Activated CD4-positive, alpha-beta T cell treated with anti-CD3 and anti-CD28 coated beads for 1 hour (primary cell): ENCODE measurements around the gene TLE4.
"Not testable (repeated sequence)": the region's sequence is repeated elsewhere in the genome, so short reads cannot be mapped to it uniquely, and the experiment has no call there.

ENCODE experiments used
- DNase-seq: peaks from one replicate; pipeline ENCODE4 v3.0.0-alpha.2; 2020

The TLE4 gene

DNA sequence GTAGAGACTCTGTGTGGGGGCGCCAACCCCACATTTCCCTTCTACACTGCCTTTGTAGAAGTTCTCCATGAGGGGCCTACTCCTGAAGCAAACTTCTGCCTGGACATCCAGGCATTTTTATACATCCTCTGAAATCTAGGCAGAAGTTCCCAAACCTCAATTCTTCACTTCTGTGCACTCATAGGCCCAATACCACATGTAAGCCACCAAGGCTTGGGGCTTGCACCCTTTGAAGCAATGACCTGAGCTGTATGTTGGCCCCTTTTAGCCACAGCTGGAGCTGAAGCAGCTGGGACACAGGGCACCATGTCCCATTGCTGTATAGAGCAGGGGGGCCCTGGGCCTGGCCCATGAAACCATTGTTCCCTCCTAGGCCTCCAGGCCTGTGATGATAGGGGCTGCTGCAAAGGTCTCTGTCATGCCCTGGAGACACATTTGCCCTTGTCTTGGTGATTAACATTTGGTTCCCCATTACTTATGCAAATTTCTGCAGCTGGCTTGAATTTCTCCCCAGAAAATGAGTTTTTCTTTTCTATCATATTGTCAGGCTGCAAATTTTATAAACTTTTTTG is 180.2 kb downstream of the TLE4 start:
- DNase-seq = not testable (repeated sequence)

DNA sequence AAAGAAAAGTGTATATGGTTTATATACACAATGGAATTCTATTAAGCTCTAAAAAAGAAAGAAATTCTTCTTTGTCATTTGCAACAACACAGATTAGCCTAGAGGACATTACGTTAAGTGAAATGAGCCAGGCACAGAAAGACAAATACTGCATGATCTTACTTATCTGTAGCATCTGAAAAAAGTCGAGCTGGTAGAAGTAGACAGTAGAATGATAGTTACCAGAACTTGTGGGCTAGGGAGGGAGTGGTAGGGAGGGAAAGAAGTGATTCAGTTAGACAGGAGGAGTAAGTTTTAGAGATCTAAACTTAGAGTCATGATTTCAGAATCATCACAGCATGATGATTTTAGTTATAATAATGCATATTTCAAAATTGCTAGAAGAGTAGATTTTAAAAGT is 184.6 kb downstream of the TLE4 start:
- DNase-seq = no peak

- no peak for DNase-seq
Observed at GRCh38 chr9:79757074-79757473, 185.3 kb downstream of the TLE4 start.

DNA sequence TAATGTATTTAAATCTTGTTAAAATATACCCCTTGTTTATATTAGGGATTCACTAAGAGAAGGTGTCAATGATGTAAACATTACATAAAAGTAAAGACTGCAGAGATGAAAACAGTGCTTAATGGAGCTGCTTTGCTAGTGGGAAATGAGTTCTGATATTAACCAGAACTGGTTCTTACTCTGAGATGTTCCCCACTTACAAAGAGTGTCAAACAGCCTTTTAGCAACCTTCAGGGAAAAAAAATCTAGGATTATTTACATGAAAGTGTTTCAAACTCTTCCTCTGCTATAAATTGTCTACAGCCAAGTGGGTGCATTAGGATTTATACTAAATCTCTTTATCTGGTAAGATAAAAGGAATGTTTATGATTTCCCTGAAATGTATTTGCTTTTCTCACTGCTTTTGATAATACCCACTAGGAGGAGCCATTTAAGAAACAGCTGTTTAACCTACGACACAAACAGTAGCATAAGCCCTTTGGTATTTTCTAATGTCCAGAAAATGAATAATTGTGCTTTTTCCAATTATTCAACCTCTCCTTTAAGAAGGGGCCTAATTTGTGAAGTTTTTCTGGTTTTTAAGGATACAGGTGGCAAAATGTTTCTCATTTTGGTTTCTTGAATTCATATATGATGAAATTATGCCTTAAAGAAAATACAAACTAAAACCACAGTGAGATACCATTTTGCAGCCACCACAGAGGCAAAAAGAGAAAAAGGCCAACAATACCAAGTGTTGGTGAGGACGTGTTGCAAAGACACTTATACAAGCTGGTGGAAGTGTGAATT is 186.3 kb downstream of the TLE4 start:
- no peak for DNase-seq

DNA sequence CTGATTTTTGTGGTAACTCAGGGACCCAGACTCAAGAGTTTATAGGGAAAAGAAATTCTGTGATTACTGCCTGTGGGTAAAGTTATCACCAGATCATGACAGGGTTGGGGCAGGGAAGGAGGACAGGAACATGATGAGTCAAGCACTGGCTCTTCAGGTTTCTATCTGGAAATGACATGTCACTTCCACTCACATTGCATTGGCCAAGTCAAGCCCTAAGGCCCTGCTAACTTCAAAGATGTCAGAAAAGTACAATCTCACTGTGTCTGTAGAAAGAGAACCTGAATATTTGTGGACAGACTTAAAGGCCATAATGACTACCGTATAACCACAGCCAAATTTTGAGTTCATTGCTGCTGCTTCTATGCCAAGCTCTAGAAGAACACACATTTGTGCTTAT is 187.7 kb downstream of the TLE4 start:
- no peak for DNase-seq

DNA sequence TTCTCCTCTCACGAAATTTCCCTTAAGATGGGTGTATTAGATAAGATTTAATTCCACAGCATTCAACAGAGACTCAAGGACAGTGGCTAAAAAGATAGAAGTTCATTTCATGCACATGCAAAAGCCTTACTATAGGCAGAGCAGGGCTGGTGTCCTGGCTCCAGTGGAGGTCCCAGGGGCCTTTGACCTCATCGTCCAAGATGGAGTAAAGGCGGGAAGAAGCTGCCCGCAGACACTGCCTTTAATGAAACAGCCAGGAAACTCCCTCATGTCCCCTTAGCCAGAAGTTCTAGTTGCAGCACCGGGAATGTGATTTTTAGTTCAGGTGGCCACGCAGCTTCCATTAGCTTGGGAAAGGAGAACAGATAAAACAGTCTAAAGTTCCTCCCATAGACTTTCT is 190.3 kb downstream of the TLE4 start:
- no peak for DNase-seq

GRCh38 chr9:79763671-79764285 is 192.0 kb downstream of the TLE4 start:
- DNase-seq = no peak

- DNase-seq = no peak
Observed at GRCh38 chr9:79764374-79764773, 192.6 kb downstream of the TLE4 start.

DNA sequence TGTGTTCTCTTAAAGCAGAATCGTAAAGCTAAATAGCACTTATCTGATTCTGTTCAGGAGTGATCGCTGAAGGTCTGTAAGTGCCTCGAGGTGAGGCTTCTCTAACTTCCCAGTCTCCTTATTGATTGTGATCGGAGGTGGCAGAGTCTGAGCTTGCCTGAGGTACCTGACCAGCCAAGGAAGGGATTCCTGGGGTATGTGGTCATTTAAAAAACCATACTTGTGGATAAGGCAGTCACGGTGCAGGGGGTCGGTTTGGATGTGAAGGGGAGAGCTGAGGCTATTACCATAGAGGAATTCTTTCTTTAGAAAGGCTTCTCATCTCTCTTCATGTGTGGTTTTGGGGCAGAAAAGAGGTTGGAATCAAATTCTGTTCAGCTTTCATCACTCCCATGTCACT is 193.7 kb downstream of the TLE4 start:
- DNase-seq = no peak

GRCh38 chr9:79766091-79766490 is 194.3 kb downstream of the TLE4 start:
- DNase-seq = no peak

- no peak for DNase-seq
Observed at GRCh38 chr9:79768194-79768593, 196.4 kb downstream of the TLE4 start.

DNA sequence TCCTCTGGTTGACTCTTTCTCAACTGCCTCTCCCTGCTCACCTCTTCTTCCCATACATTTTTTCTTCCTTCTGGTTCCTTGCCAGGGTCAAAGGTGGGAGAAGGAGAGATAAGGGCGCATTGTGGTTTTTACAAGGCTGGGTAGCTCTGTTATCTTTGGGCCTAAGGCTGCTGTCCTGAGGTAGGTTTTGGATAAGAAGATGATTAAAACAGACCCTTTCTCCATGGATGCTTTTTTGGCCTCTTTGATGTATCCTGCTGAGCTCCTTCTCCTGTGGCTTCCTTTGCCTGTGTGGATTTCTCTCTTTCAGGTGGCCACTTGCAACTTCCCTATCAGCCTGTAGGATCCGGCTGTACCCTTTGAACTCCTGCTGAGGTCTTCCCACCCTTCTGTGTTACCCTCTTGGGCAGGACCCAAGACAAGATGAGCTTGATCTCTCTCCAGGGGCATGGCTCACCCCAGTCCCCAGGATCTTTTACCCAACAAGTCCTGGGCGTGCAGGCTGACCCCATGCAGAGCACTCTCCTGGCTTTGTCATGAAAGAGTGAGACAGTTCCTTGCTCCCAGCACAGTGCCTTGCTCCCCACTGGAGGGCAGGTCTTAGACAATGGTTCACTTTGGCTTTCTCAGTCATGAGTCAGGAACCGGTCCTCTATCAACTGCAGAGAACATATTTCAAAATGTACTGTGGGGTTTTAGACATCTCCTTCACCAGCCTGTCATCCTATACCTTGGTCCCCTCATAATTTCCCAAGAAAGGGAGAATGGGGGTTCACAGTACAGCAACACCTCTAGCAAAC is 197.9 kb downstream of the TLE4 start:
- DNase-seq = no peak

- no peak for DNase-seq
Observed at GRCh38 chr9:79774356-79774755, 202.6 kb downstream of the TLE4 start.
